T-helper 17 cell (primary cell): ENCODE data around the gene SARS2. TPM values are rescaled to one million over a fixed set of nuclear protein-coding genes. Genes with fewer than 3 reads are reported as not detected.
"Not testable (repeated sequence)": the region's sequence is repeated elsewhere in the genome, so short reads cannot be mapped to it uniquely, and the experiment has no call there.

Experiments
- ATAC-seq: fragments of 150-1000 bp; cut with Tn5 transposase; 2 replicates; pipeline ENCODE4 v1.10.0; 2021; ENCODE audit warnings: mild to moderate bottlenecking, moderate library complexity
- DNase-seq, 3 donors: peaks; one replicate each; pipeline versions ENCODE4 v3.0.0 to v3.0.0-alpha.2; 2020 to 2021
- H3K9me3 ChIP-seq: one replicate; pipeline ENCODE4 v1.7.0; 2013; ENCODE audit warnings: low read length, mild to moderate bottlenecking; ENCODE audit not compliant: control insufficient read depth, poor library complexity, severe bottlenecking
- H3K27ac Mint-ChIP-seq: one replicate; pipeline ENCODE4 v1.8.0; 2022; ENCODE audit warnings: mild to moderate bottlenecking, moderate library complexity, mixed read lengths
- H3K27me3 Mint-ChIP-seq: one replicate; pipeline ENCODE4 v1.8.0; 2022; ENCODE audit warnings: mixed read lengths
- H3K36me3 Mint-ChIP-seq: one replicate; pipeline ENCODE4 v1.8.0; 2022; ENCODE audit warnings: low read depth, mixed read lengths
- H3K4me1 Mint-ChIP-seq: one replicate; pipeline ENCODE4 v1.8.0; 2022; ENCODE audit warnings: mild to moderate bottlenecking, mixed read lengths
- H3K4me3 Mint-ChIP-seq: one replicate; pipeline ENCODE4 v1.8.0; 2022; ENCODE audit warnings: mild to moderate bottlenecking, moderate library complexity, mixed read lengths
- total RNA-seq, 4 donors: library from RNA in 2 of 4; stranded (reverse) in 2 of 4; gene quantifications; one replicate each; pipeline ENCODE4 v1.2.3 and lab custom pipeline; 2022 to 2026

Gene SARS2
- total RNA-seq, 2 donors from 2014 or later: 18.6 to 19.5 TPM

GRCh38 chr19:38883286-38883685 is 47.3 kb downstream of the SARS2 start:
- H3K27ac Mint-ChIP-seq: peak overlapping the region; percentile 67
- no peak for ATAC-seq
- no peak for DNase-seq
- H3K4me1 Mint-ChIP-seq: peaks cover 13% of the 10 kb centered on the region
- no peaks in the 10 kb centered on the region for H3K27me3 Mint-ChIP-seq
- H3K4me3 Mint-ChIP-seq: peak overlapping the region; percentile 36
- H3K9me3 ChIP-seq: no peaks in the 10 kb centered on the region
- H3K36me3 Mint-ChIP-seq: no peaks in the 10 kb centered on the region

- Mint-ChIP-seq H3K4me1 (peaks cover 30% of the 10 kb centered on the region), H3K27ac (peak overlapping the region; percentile 98), H3K27me3 (no peaks in the 10 kb centered on the region), H3K4me3 (no peak overlapping the region), H3K36me3 (no peaks in the 10 kb centered on the region)
- no peak for ATAC-seq
- no peak for DNase-seq
- no peaks in the 10 kb centered on the region for H3K9me3 ChIP-seq
Observed at GRCh38 chr19:38880882-38881609, 49.5 kb downstream of the SARS2 start.

- Mint-ChIP-seq H3K4me1 (peaks cover 30% of the 10 kb centered on the region), H3K4me3 (peak overlapping the region; percentile 56), H3K27ac (peak overlapping the region; percentile 98), H3K27me3 (no peaks in the 10 kb centered on the region), H3K36me3 (no peaks in the 10 kb centered on the region)
- ATAC-seq (no peak), DNase-seq (no peak)
- H3K9me3 ChIP-seq: no peaks in the 10 kb centered on the region
Observed at GRCh38 chr19:38880076-38880881, 50.3 kb downstream of the SARS2 start.

GRCh38 chr19:38879400-38879751 is 51.2 kb downstream of the SARS2 start:
- H3K27me3 Mint-ChIP-seq: no peaks in the 10 kb centered on the region
- no peaks in the 10 kb centered on the region for H3K36me3 Mint-ChIP-seq
- H3K4me3 Mint-ChIP-seq: peak overlapping the region; percentile 56
- DNase-seq (no peak), ATAC-seq (no peak)
- H3K4me1 Mint-ChIP-seq: peaks cover 30% of the 10 kb centered on the region
- H3K27ac Mint-ChIP-seq: peak overlapping the region; percentile 98
- no peaks in the 10 kb centered on the region for H3K9me3 ChIP-seq

GRCh38 chr19:38878575-38879399 is 51.8 kb downstream of the SARS2 start:
- no peak for DNase-seq
- no peaks in the 10 kb centered on the region for H3K36me3 Mint-ChIP-seq
- H3K27me3 Mint-ChIP-seq: no peaks in the 10 kb centered on the region
- peaks cover 30% of the 10 kb centered on the region for H3K4me1 Mint-ChIP-seq
- peak overlapping the region; percentile 98 for H3K27ac Mint-ChIP-seq
- ATAC-seq: peak; percentile 24
- H3K4me3 Mint-ChIP-seq: peak overlapping the region; percentile 91
- H3K9me3 ChIP-seq: no peaks in the 10 kb centered on the region

- Mint-ChIP-seq H3K4me3 (peak within 1 kb of the TSS; percentile 91), H3K27me3 (no peaks in the 10 kb centered on the region), H3K4me1 (peaks cover 31% of the 10 kb centered on the region), H3K36me3 (peaks cover 3% of the 10 kb centered on the region), H3K27ac (peak within 1 kb of the TSS; percentile 98)
- DNase-seq: peak; percentile 43 to 51 (median 49)
- peak; percentile 90 for ATAC-seq
- no peaks in the 10 kb centered on the region for H3K9me3 ChIP-seq
Observed at GRCh38 chr19:38877781-38878574, 52.6 kb downstream of the SARS2 start, which contains the start of gene RINL. RINL (minus strand) TSS chr19:38878275; CDS start chr19:38876742, 1,533 bp downstream.

- ATAC-seq (no peak), DNase-seq (no peak)
- H3K27ac Mint-ChIP-seq: peak overlapping the region; percentile 98
- no peak overlapping the region for H3K4me3 Mint-ChIP-seq
- no peaks in the 10 kb centered on the region for H3K27me3 Mint-ChIP-seq
- peaks cover 4% of the 10 kb centered on the region for H3K36me3 Mint-ChIP-seq
- H3K9me3 ChIP-seq: no peaks in the 10 kb centered on the region
- H3K4me1 Mint-ChIP-seq: peaks cover 32% of the 10 kb centered on the region
Observed at GRCh38 chr19:38875656-38876395, 54.7 kb downstream of the SARS2 start.

- not testable (repeated sequence) for DNase-seq, H3K27me3 Mint-ChIP-seq, H3K9me3 ChIP-seq, H3K4me3 Mint-ChIP-seq, ATAC-seq, H3K36me3 Mint-ChIP-seq, H3K27ac Mint-ChIP-seq
- peaks cover 38% of the 10 kb centered on the region for H3K4me1 Mint-ChIP-seq
Observed at GRCh38 chr19:38873400-38873799, 57.2 kb downstream of the SARS2 start.

GRCh38 chr19:38870612-38871011 is 60.0 kb downstream of the SARS2 start:
- H3K4me1 Mint-ChIP-seq: peaks cover 25% of the 10 kb centered on the region

GRCh38 chr19:38869836-38870607 is 60.5 kb downstream of the SARS2 start:
- peaks cover 30% of the 10 kb centered on the region for H3K4me1 Mint-ChIP-seq
- peak overlapping the region; percentile 91 for H3K27ac Mint-ChIP-seq
- peaks cover 4% of the 10 kb centered on the region for H3K36me3 Mint-ChIP-seq
- DNase-seq (peak; percentile 93 to 94 (median 93)), ATAC-seq (peak; percentile 96)
- H3K27me3 Mint-ChIP-seq: no peaks in the 10 kb centered on the region
- peak overlapping the region; percentile 94 for H3K4me3 Mint-ChIP-seq
- H3K9me3 ChIP-seq: no peaks in the 10 kb centered on the region

More at GRCh38 chr19:38870612-38871011, 60.0 kb downstream of the SARS2 start:
- H3K9me3 ChIP-seq: no peaks in the 10 kb centered on the region
- Mint-ChIP-seq H3K27me3 (no peaks in the 10 kb centered on the region), H3K27ac (peak overlapping the region; percentile 91), H3K4me3 (peak overlapping the region; percentile 94), H3K36me3 (peaks cover 4% of the 10 kb centered on the region)
- no peak for ATAC-seq
- no peak for DNase-seq

GRCh38 chr19:38869160-38869835 is 61.3 kb downstream of the SARS2 start:
- Mint-ChIP-seq H3K4me3 (peak overlapping the region; percentile 94), H3K36me3 (peaks cover 4% of the 10 kb centered on the region)
- no peak for ATAC-seq

More at GRCh38 chr19:38869160-38869835, 61.3 kb downstream of the SARS2 start:
- H3K27ac Mint-ChIP-seq: peak overlapping the region; percentile 91
- H3K27me3 Mint-ChIP-seq: no peaks in the 10 kb centered on the region
- DNase-seq: peak in 1 of 3 donors; percentile 21
- H3K9me3 ChIP-seq: no peaks in the 10 kb centered on the region
- peaks cover 38% of the 10 kb centered on the region for H3K4me1 Mint-ChIP-seq
